ENCODE results near the gene PDXP. TPM values are rescaled to one million over a fixed set of nuclear protein-coding genes. Genes with fewer than 3 reads are reported as not detected.

PDXP gene
- total RNA-seq, 1 donor from 2014 or later: 22.4 TPM

- peak overlapping the region; percentile 38 for H3K9ac ChIP-seq (ENCODE audit: low read length)
- H3K36me3 ChIP-seq (ENCODE audit: insufficient read depth, low read length): no peaks in the 10 kb centered on the region
- peaks cover 6% of the 10 kb centered on the region for H3K36me3 Mint-ChIP-seq (ENCODE audit: low read depth, unreplicated experiment)
- H3K9me3 ChIP-seq (ENCODE audit: insufficient read depth, low read depth, low read length): no peaks in the 10 kb centered on the region
- H3K9me3 Mint-ChIP-seq (ENCODE audit: unreplicated experiment): no peaks in the 10 kb centered on the region
- peaks cover 30% of the 10 kb centered on the region for H3K4me1 Mint-ChIP-seq (ENCODE audit: low read depth, unreplicated experiment)
- peak overlapping the region; percentile 79 for H3K4me2 ChIP-seq (ENCODE audit: low read length)
- no peaks in the 10 kb centered on the region for H3K79me2 ChIP-seq (ENCODE audit: insufficient read depth, low read length)
- H3K4me3 Mint-ChIP-seq (ENCODE audit: unreplicated experiment): no peak overlapping the region
- no peak overlapping the region for H3K4me3 ChIP-seq (ENCODE audit: insufficient read depth, low read depth, low read length)
- FAIRE-seq (no peak), DNase-seq (ENCODE audit: low read depth) (no peak)
- no peaks in the 10 kb centered on the region for H3K27me3 Mint-ChIP-seq (ENCODE audit: low read depth, unreplicated experiment)
- H3K27ac ChIP-seq (ENCODE audit: low read depth, low read length): peak overlapping the region; percentile 30
- H3K27me3 ChIP-seq (ENCODE audit: insufficient read depth, low read length): no peaks in the 10 kb centered on the region
- TF ChIP-seq EZH2 (IDR thresholded peaks at IDR 0.05; ENCODE audit: insufficient read depth, low read length) (no peak), CTCF (IDR thresholded peaks at IDR 0.05; ENCODE audit: insufficient read depth, low read depth, low read length) (no peak)
- H4K20me1 ChIP-seq (ENCODE audit: insufficient read depth, low read length): no peaks in the 10 kb centered on the region
- H2AFZ ChIP-seq (ENCODE audit: low read depth, low read length): peak overlapping the region; percentile 41
- peak overlapping the region; percentile 34 for H3K27ac Mint-ChIP-seq (ENCODE audit: unreplicated experiment)
- peaks cover 40% of the 10 kb centered on the region for H3K4me1 ChIP-seq (ENCODE audit: insufficient read depth, low read length)
Measured at GRCh38 chr22:37633089-37633624, 25.4 kb upstream of the PDXP start.

DNA sequence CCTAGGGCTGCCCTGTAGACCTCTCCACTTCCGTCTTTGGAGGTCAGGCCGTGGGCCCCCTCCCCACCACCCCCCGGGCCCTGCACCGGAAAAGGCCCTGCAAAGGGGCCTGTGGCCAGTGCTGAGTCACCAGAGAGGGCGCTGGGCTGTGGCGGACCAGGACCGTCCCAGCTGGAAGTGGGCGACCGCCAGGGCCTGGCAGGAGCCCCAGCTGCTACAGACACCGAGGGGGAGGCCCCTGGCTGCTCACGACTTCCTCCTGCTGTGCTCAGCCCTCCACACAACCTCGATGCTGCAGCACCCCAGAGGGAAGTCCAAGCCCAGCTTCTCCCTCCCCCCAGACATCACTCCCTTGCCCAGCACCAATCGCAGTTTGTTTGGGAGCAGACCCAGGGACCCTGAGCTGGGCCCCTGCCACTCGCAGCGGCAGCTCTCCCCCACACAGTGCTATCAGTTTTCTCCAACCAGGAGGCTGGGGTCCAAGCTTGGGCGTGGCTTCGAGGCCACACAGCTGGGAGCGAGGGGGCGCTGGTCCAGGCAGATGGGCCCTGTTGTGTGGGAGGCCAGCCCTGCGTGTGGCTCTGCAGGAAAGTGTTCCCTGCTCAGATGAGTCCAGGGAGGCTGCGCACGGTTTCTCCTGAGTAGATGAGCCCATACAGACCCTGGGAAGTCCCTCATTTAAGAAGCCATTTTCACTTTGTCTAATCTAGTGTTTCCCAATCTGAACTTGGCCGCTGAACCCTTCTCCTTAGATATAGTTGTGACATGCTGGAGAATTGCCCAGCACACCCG lies 24.7 kb upstream of the PDXP start:
- H3K27me3 ChIP-seq (ENCODE audit: insufficient read depth, low read length): no peaks in the 10 kb centered on the region
- peak overlapping the region; percentile 41 for H2AFZ ChIP-seq (ENCODE audit: low read depth, low read length)
- H3K9me3 ChIP-seq (ENCODE audit: insufficient read depth, low read depth, low read length): no peaks in the 10 kb centered on the region
- H3K9ac ChIP-seq (ENCODE audit: low read length): peak overlapping the region; percentile 38
- peak overlapping the region; percentile 30 for H3K27ac ChIP-seq (ENCODE audit: low read depth, low read length)
- Mint-ChIP-seq H3K4me1 (ENCODE audit: low read depth, unreplicated experiment) (peaks cover 32% of the 10 kb centered on the region), H3K36me3 (ENCODE audit: low read depth, unreplicated experiment) (peaks cover 6% of the 10 kb centered on the region), H3K27ac (ENCODE audit: unreplicated experiment) (peak overlapping the region; percentile 86), H3K9me3 (ENCODE audit: unreplicated experiment) (no peaks in the 10 kb centered on the region), H3K27me3 (ENCODE audit: low read depth, unreplicated experiment) (no peaks in the 10 kb centered on the region), H3K4me3 (ENCODE audit: unreplicated experiment) (no peak overlapping the region)
- no peaks in the 10 kb centered on the region for H3K36me3 ChIP-seq (ENCODE audit: insufficient read depth, low read length)
- FAIRE-seq (peak; percentile 29), DNase-seq (ENCODE audit: low read depth) (peak; percentile 79)
- H3K4me2 ChIP-seq (ENCODE audit: low read length): peak overlapping the region; percentile 79
- TF ChIP-seq EZH2 (IDR thresholded peaks at IDR 0.05; ENCODE audit: insufficient read depth, low read length) (no peak), CTCF (IDR thresholded peaks at IDR 0.05; ENCODE audit: insufficient read depth, low read depth, low read length) (no peak)
- H4K20me1 ChIP-seq (ENCODE audit: insufficient read depth, low read length): no peaks in the 10 kb centered on the region
- no peak overlapping the region for H3K4me3 ChIP-seq (ENCODE audit: insufficient read depth, low read depth, low read length)
- H3K79me2 ChIP-seq (ENCODE audit: insufficient read depth, low read length): no peaks in the 10 kb centered on the region
- peaks cover 40% of the 10 kb centered on the region for H3K4me1 ChIP-seq (ENCODE audit: insufficient read depth, low read length)
